Measurements from ENCODE around the gene MRPS23. TPM values are rescaled to one million over a fixed set of nuclear protein-coding genes. Genes with fewer than 3 reads are reported as not detected.

Gene MRPS23
- total and polyA plus RNA-seq, 2 of the 13 experiments (the other 11 are each of a cell fraction or from before 2014, with no cell fraction given) = 63.2 to 181 TPM

- TF ChIP-seq ZNF142 (CRISPR knock-in tag; IDR thresholded peaks at IDR 0.05) (no peak), ZNF225 (CRISPR knock-in tag; IDR thresholded peaks at IDR 0.05) (no peak), POLR2AphosphoS5 (IDR thresholded peaks at IDR 0.05; ENCODE audit: low read depth, low read length) (peak; percentile 40; the same call in 1 of the 2 replicates), SIX1 (CRISPR knock-in tag; IDR thresholded peaks at IDR 0.05; ENCODE audit: borderline replicate concordance) (peak; percentile 28; the same call in 1 of the 2 replicates), TSC22D2 (CRISPR knock-in tag; IDR thresholded peaks at IDR 0.05; ENCODE audit: borderline replicate concordance) (0 out of 2 replicates have a peak, but pooled peaks have one; percentile 69), ZNF33A (CRISPR knock-in tag; IDR thresholded peaks at IDR 0.05; ENCODE audit: borderline replicate concordance) (no peak), ATF6 (CRISPR knock-in tag; conservative IDR thresholded peaks at IDR 0.05) (peak; percentile 51; the same call in 1 of the 2 replicates), GMEB2 (CRISPR knock-in tag; IDR thresholded peaks at IDR 0.05; ENCODE audit: low read depth) (no peak), ETV6 (CRISPR knock-in tag; conservative IDR thresholded peaks at IDR 0.05) (peak; percentile 31; the same call in 1 of the 2 replicates), SIN3A (IDR thresholded peaks at IDR 0.05; ENCODE audit: borderline replicate concordance, low read depth, low read length) (0 out of 2 replicates have a peak, but pooled peaks have one; percentile 49), NFKB2 (CRISPR knock-in tag; IDR thresholded peaks at IDR 0.05; ENCODE audit: borderline replicate concordance) (peak; percentile 56; the same call in 1 of the 2 replicates), ZNF263 (CRISPR knock-in tag; IDR thresholded peaks at IDR 0.05) (no peak; the same call in 1 of the 2 replicates), MLLT10 (CRISPR knock-in tag; IDR thresholded peaks at IDR 0.05) (no peak), ZNF564 (CRISPR knock-in tag; IDR thresholded peaks at IDR 0.05) (no peak; the same call in 1 of the 2 replicates), ZNF749 (CRISPR knock-in tag; IDR thresholded peaks at IDR 0.05; ENCODE audit: borderline replicate concordance) (no peak), ZNF431 (CRISPR knock-in tag; IDR thresholded peaks at IDR 0.05; ENCODE audit: borderline replicate concordance, low read depth) (peak; percentile 48; the same call in 1 of the 2 replicates), HHEX (CRISPR knock-in tag; IDR thresholded peaks at IDR 0.05) (no peak), ZNF614 (CRISPR knock-in tag; IDR thresholded peaks at IDR 0.05; ENCODE audit: borderline replicate concordance) (no peak), ZNF446 (CRISPR knock-in tag; IDR thresholded peaks at IDR 0.05) (no peak), HNRNPL (IDR thresholded peaks at IDR 0.05; ENCODE audit: low read depth, low read length) (no peak), GPN1 (CRISPR knock-in tag; IDR thresholded peaks at IDR 0.05; ENCODE audit: borderline replicate concordance) (no peak)
Observed at GRCh38 chr17:57861000-57861789, 11.4 kb upstream of the MRPS23 start (continued).

Measured in HepG2 (cell line).